Neuronal stem cell (in vitro differentiated cells): Measurements from ENCODE around the gene DHRS11.

Experiments
- DNase-seq: peaks from one replicate; pipeline ENCODE4 v3.0.0-alpha.2; 2013; ENCODE audit warnings: low spot score
- H2AFZ ChIP-seq: one replicate; pipeline ENCODE4 v1.6.1; 2013; ENCODE audit warnings: mild to moderate bottlenecking, low read length, inconsistent platforms
- H2AK5ac ChIP-seq: 2 replicates; pipeline ENCODE4 v1.6.1; 2013; ENCODE audit warnings: low read depth, mild to moderate bottlenecking, inconsistent platforms, low read length, moderate library complexity, mixed read lengths
- H2BK120ac ChIP-seq: 2 replicates; pipeline ENCODE4 v1.6.1; 2013; ENCODE audit warnings: low read depth, mild to moderate bottlenecking, inconsistent platforms, low read length, moderate library complexity, mixed read lengths
- H2BK12ac ChIP-seq: one replicate; pipeline ENCODE4 v1.6.1; 2013; ENCODE audit warnings: low read length, inconsistent platforms
- H2BK15ac ChIP-seq: 2 replicates; pipeline ENCODE4 v1.6.1; 2013; ENCODE audit warnings: mild to moderate bottlenecking, low read length, inconsistent platforms, mixed read lengths
- H2BK5ac ChIP-seq: one replicate; pipeline ENCODE4 v1.6.1; 2013; ENCODE audit warnings: inconsistent platforms, mild to moderate bottlenecking, low read length, moderate library complexity
- H3K14ac ChIP-seq: one replicate; pipeline ENCODE4 v1.6.1; 2013; ENCODE audit warnings: low read length, inconsistent platforms
- H3K18ac ChIP-seq: 2 replicates; pipeline ENCODE4 v1.6.1; 2013; ENCODE audit warnings: low read length, inconsistent platforms
- H3K23ac ChIP-seq: 2 replicates; pipeline ENCODE4 v1.6.1; 2013; ENCODE audit warnings: low read depth, mild to moderate bottlenecking, mixed read lengths, low read length, inconsistent platforms; ENCODE audit not compliant: poor library complexity
- H3K27ac ChIP-seq: replicated peaks from 3 replicates; pipeline ENCODE4 v1.5.1; 2013; ENCODE audit warnings: low read length, inconsistent platforms
- H3K27me3 ChIP-seq, 3 experiments: 2 replicates each; pipeline ENCODE4 v1.6.1; 2013; ENCODE audit warnings: low read length in 3 of 3, mild to moderate bottlenecking in 2 of 3, inconsistent platforms in 1 of 3, low read depth in 1 of 3, mixed read lengths in 1 of 3, moderate library complexity in 1 of 3; ENCODE audit not compliant: control insufficient read depth in 3 of 3, insufficient read depth in 3 of 3
- H3K36me3 ChIP-seq, 2 donors: replicated peaks in 1 of 2; 2 replicates each; pipeline ENCODE4 v1.6.1; 2013; ENCODE audit warnings: low read length in 2 of 2; ENCODE audit not compliant: control insufficient read depth in 2 of 2, insufficient read depth in 2 of 2
- H3K4ac ChIP-seq: 2 replicates; pipeline ENCODE4 v1.6.1; 2013; ENCODE audit warnings: inconsistent platforms, mild to moderate bottlenecking, low read length, moderate library complexity
- H3K4me1 ChIP-seq, 2 donors: 1 replicate in 1 of 2; 2 replicates in 1 of 2; pipeline ENCODE4 v1.6.1; 2013; ENCODE audit warnings: low read length in 2 of 2, low read depth in 1 of 2; ENCODE audit not compliant: control insufficient read depth in 2 of 2, insufficient read depth in 1 of 2
- H3K4me2 ChIP-seq: one replicate; pipeline ENCODE4 v1.6.1; 2013; ENCODE audit warnings: mild to moderate bottlenecking, low read length, inconsistent platforms; ENCODE audit not compliant: insufficient read depth, poor library complexity, severe bottlenecking
- H3K4me3 ChIP-seq, 2 donors: 2 replicates each; pipeline ENCODE4 v1.5.1; 2013; ENCODE audit warnings: low read length in 2 of 2, mild to moderate bottlenecking in 2 of 2, inconsistent platforms in 1 of 2, moderate library complexity in 1 of 2
- H3K79me1 ChIP-seq: one replicate; pipeline ENCODE4 v1.6.1; 2013; ENCODE audit warnings: low read depth, mild to moderate bottlenecking, inconsistent platforms, low read length, moderate library complexity
- H3K9ac ChIP-seq: one replicate; pipeline ENCODE4 v1.6.1; 2013; ENCODE audit warnings: mild to moderate bottlenecking, low read depth, low read length, inconsistent platforms; ENCODE audit not compliant: poor library complexity
- H3K9me3 ChIP-seq, 2 donors: replicated peaks in 1 of 2; 2 replicates each; pipeline versions ENCODE3 to v1.6.1; 2013; ENCODE audit warnings: low read length in 2 of 2, mild to moderate bottlenecking in 2 of 2, inconsistent platforms in 1 of 2, low read depth in 1 of 2, mixed read lengths in 1 of 2, moderate library complexity in 1 of 2; ENCODE audit not compliant: control insufficient read depth in 2 of 2, insufficient read depth in 1 of 2
- H4K8ac ChIP-seq: one replicate; pipeline ENCODE4 v1.6.1; 2013; ENCODE audit warnings: low read depth, mild to moderate bottlenecking, inconsistent platforms, low read length, moderate library complexity
- H4K91ac ChIP-seq: one replicate; pipeline ENCODE4 v1.6.1; 2013; ENCODE audit warnings: low read length, low read depth, mild to moderate bottlenecking, inconsistent platforms; ENCODE audit not compliant: poor library complexity
- WGBS, 2 donors: extraction: QIAGEN DNeasy Blood & Tissue Kit; methylation state at CpG; one replicate each; pipeline ENCODE4 v1.1.7; 2013; ENCODE audit warnings: missing lambda C conversion rate in 2 of 2, mixed read lengths in 1 of 2; ENCODE audit not compliant: insufficient read length in 2 of 2, insufficient replicate concordance in 1 of 2; ENCODE audit errors: extremely low coverage in 2 of 2; 5-methylcytosine and 5-hydroxymethylcytosine counted together

Gene DHRS11

GRCh38 chr17:36590082-36590481, 1.6 kb upstream of the DHRS11 start:
- Histone ChIP-seq H2BK120ac (no peak overlapping the region), H2AFZ (no peak overlapping the region), H2BK5ac (no peak overlapping the region), H3K4ac (no peak overlapping the region), H2AK5ac (no peak overlapping the region), H3K79me1 (peaks cover 7% of the 10 kb centered on the region), H2BK12ac (no peak overlapping the region), H4K91ac (no peak overlapping the region), H3K4me2 (no peak overlapping the region), H3K23ac (no peak overlapping the region), H4K8ac (no peak overlapping the region), H3K9me3 (no peaks in the 10 kb centered on the region), H3K18ac (no peak overlapping the region), H3K4me3 (no peak overlapping the region), H3K14ac (no peak overlapping the region), H3K9ac (no peak overlapping the region), H3K36me3 (peaks cover 13 to 64% of the 10 kb centered on the region in 2 donors), H3K27me3 (no peaks in the 10 kb centered on the region), H3K27ac (no peak overlapping the region), H2BK15ac (no peak overlapping the region), H3K4me1 (peaks cover 13 to 16% of the 10 kb centered on the region in 2 donors)
- WGBS, 2 donors = no CpG with 5 or more reads among the region's 2 CpGs
- DNase-seq = no peak

DNA sequence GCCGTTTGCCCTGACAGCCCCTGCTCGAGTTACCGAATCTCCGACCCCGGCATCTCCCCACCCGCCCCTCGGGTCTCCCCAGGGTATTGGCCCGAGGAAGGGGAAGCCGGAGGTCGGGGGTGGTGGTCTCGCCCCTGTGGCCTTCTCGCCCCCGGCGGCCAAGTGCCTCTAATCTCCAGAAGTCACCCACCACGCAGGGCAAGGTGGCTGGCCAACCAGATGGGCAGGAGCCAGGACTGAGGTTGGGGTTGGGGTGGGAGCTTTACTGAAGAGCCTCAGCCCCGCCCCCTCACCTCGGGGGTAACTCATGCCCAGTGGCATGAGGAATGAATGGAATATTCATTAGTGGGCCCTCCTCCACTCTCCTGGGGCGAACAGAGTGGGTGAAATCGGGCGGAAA, 637 bp downstream of the DHRS11 start:
- Histone ChIP-seq H3K27ac (no peak overlapping the region), H3K4me2 (peak overlapping the region; percentile 79), H3K4me1 (peaks cover 13 to 16% of the 10 kb centered on the region in 2 donors), H2AFZ (peak overlapping the region; percentile 97), H3K4me3 (peak overlapping the region; percentile 84 to 97), H3K18ac (peak overlapping the region; percentile 7), H3K36me3 (peaks cover 7 to 57% of the 10 kb centered on the region in 2 donors), H2AK5ac (peak overlapping the region; percentile 23), H3K4ac (no peak overlapping the region), H4K8ac (no peak overlapping the region), H3K79me1 (peaks cover 7% of the 10 kb centered on the region), H4K91ac (no peak overlapping the region), H3K27me3 (no peaks in the 10 kb centered on the region), H3K9ac (peak overlapping the region; percentile 98), H2BK5ac (no peak overlapping the region), H3K14ac (no peak overlapping the region), H3K23ac (no peak overlapping the region), H2BK15ac (no peak overlapping the region), H2BK12ac (no peak overlapping the region), H3K9me3 (no peaks in the 10 kb centered on the region), H2BK120ac (no peak overlapping the region)
- WGBS, 2 donors = no CpG with 5 or more reads among the region's 20 CpGs
- DNase-seq = peak; percentile 38

- no peak for DNase-seq
- H3K14ac ChIP-seq = no peak overlapping the region
- no peaks in the 10 kb centered on the region for H3K27me3 ChIP-seq
- no peak overlapping the region for H4K8ac ChIP-seq
- H3K36me3 ChIP-seq = peaks cover 5 to 55% of the 10 kb centered on the region in 2 donors
- peak overlapping the region; percentile 9 for H2AK5ac ChIP-seq
- H3K18ac ChIP-seq = peak overlapping the region; percentile 7
- peak overlapping the region; percentile 79 for H3K4me2 ChIP-seq
- no CpG with 5 or more reads among the region's 4 CpGs for WGBS, 2 donors
- peak overlapping the region; percentile 97 for H2AFZ ChIP-seq
- H3K4me3 ChIP-seq = peak overlapping the region; percentile 84 to 97
- no peak overlapping the region for H4K91ac ChIP-seq
- H3K79me1 ChIP-seq = peaks cover 7% of the 10 kb centered on the region
- peaks cover 13 to 16% of the 10 kb centered on the region in 2 donors for H3K4me1 ChIP-seq
- H2BK5ac ChIP-seq = no peak overlapping the region
- no peak overlapping the region for H3K4ac ChIP-seq
- H2BK15ac ChIP-seq = no peak overlapping the region
- H3K9ac ChIP-seq = peak overlapping the region; percentile 51
- H3K23ac ChIP-seq = no peak overlapping the region
- no peak overlapping the region for H3K27ac ChIP-seq
- H3K9me3 ChIP-seq = no peaks in the 10 kb centered on the region
- no peak overlapping the region for H2BK12ac ChIP-seq
- H2BK120ac ChIP-seq = no peak overlapping the region
Measured at GRCh38 chr17:36592716-36593321, 1.1 kb downstream of the DHRS11 start.

DNA sequence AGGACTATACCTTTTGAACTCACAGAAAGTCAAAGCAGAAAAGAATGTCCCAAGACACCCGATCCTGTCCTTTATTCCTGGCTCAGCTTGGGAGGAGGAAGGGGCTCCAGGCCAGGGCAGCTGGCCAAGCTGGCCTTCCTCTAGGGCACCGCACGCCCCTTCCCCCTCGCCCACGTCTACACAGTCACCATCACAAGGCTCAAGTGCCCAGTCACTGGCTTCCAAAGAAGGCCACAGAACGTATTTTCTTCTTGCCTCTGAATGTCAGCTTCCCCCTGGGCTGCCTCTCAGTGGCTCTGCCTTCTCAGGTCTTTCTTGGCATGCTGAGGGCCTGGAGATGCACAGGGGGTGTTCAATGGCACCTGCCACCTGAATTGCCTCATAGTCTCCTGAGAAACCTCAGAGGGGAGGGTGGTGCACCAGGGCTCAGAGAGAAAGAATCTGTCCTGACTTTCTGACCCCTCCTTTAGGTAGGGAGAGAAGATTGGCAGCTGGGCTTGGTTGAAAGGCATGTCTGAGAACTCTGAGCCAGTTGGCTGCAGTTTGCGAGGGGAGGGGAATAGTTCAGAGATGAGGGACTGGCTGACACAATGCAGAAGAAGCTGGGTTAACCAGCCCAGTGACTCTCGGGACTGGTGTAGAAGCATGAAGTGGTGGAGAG, 2.1 kb downstream of the DHRS11 start:
- H2AK5ac ChIP-seq = no peak overlapping the region
- no peak overlapping the region for H4K91ac ChIP-seq
- no peak overlapping the region for H3K14ac ChIP-seq
- no peak overlapping the region for H3K27ac ChIP-seq
- H2BK12ac ChIP-seq = no peak overlapping the region
- no peak overlapping the region for H2AFZ ChIP-seq
- WGBS, 2 donors = no CpG with 5 or more reads among the region's 8 CpGs
- H3K23ac ChIP-seq = no peak overlapping the region
- H3K18ac ChIP-seq = no peak overlapping the region
- H3K4me3 ChIP-seq = no peak overlapping the region
- no peak overlapping the region for H3K4me2 ChIP-seq
- peaks cover 7% of the 10 kb centered on the region for H3K79me1 ChIP-seq
- H4K8ac ChIP-seq = no peak overlapping the region
- H2BK5ac ChIP-seq = no peak overlapping the region
- no peaks in the 10 kb centered on the region for H3K27me3 ChIP-seq
- no peak overlapping the region for H2BK15ac ChIP-seq
- H3K9me3 ChIP-seq = no peaks in the 10 kb centered on the region
- peaks cover 13 to 16% of the 10 kb centered on the region in 2 donors for H3K4me1 ChIP-seq
- DNase-seq = no peak
- peak overlapping the region; percentile 25 for H3K9ac ChIP-seq
- no peak overlapping the region for H2BK120ac ChIP-seq
- H3K4ac ChIP-seq = no peak overlapping the region
- peaks cover 3 to 49% of the 10 kb centered on the region in 2 donors for H3K36me3 ChIP-seq
